GM12891 (cell line): ENCODE results near the gene TANC1.

Experiments used
- POLR2A ChIP-seq: IDR thresholded peaks from 2 replicates; pipeline ENCODE4 v1.6.1; 2011; ENCODE audit warnings: low read depth, low read length, control low read depth
- POLR2AphosphoS5 ChIP-seq: IDR thresholded peaks from 2 replicates; pipeline ENCODE4 v1.6.1; 2011; ENCODE audit warnings: low read depth, low read length, control low read depth
- POU2F2 ChIP-seq: IDR thresholded peaks from 2 replicates; pipeline ENCODE4 v1.6.1; 2011; ENCODE audit warnings: low read depth, mild to moderate bottlenecking, control low read depth, low read length, moderate library complexity
- SPI1 ChIP-seq: IDR thresholded peaks from 2 replicates; pipeline ENCODE4 v1.6.1; 2011; ENCODE audit warnings: low read depth, low read length, control low read depth
- TAF1 ChIP-seq: IDR thresholded peaks from 2 replicates; pipeline ENCODE4 v1.6.1; 2011; ENCODE audit warnings: low read depth, low read length, control low read depth

- TF ChIP-seq POLR2A (no peak), SPI1 (no peak), POU2F2 (no peak), POLR2AphosphoS5 (no peak), TAF1 (no peak)
These were observed 162.9 kb downstream of the TANC1 start for GRCh38 chr2:159131267-159131913.
